SK-N-SH (cell line): Measurements from ENCODE around the gene TRPC4AP. TPM values are rescaled to one million over a fixed set of nuclear protein-coding genes. Genes with fewer than 3 reads are reported as not detected.

ENCODE experiments used
- CTCF ChIA-PET: fragments of 300-600, 350-600 bp; formaldehyde crosslinking; extraction: SDS; loops from one replicate; lab custom pipeline; 2021; lab: Yijun Ruan, JAX
- POLR2A ChIA-PET: fragments of 350-600 bp; sonication (Branson Sonifier 250); formaldehyde crosslinking; extraction: SDS; loops from one replicate; lab custom pipeline; 2020; ENCODE audit warnings: antibody characterized with exemption, inconsistent platforms; lab: Yijun Ruan, JAX
- DNase-seq: peaks from one replicate; pipeline ENCODE4 v3.0.0; 2012
- H2AFZ ChIP-seq: fragments of 200-600 bp; sonication (generic); 2 replicates; pipeline ENCODE4 v1.8.1; 2016; ENCODE audit warnings: antibody characterized with exemption, mild to moderate bottlenecking, low read depth
- H3F3A ChIP-seq: fragments of 200-600 bp; sonication (generic); replicated peaks from 2 replicates; pipeline ENCODE3; 2016; ENCODE audit warnings: antibody characterized with exemption, mild to moderate bottlenecking; ENCODE audit not compliant: insufficient read depth
- H3K27ac ChIP-seq, 2 experiments: fragments of 200-500 bp in 1 of 2; fragments of 200-600 bp in 1 of 2; sonication (Bioruptor generic) in 1 of 2; sonication (generic), shearing (Covaris generic) in 1 of 2; 2 replicates each; pipeline versions ENCODE4 v1.5.1 to v1.6.1; 2014 to 2016; ENCODE audit warnings: low read depth in 2 of 2, inconsistent platforms in 1 of 2, low read length in 1 of 2, mild to moderate bottlenecking in 1 of 2, mixed read lengths in 1 of 2
- H3K27me3 ChIP-seq: fragments of 200-600 bp; sonication (generic), shearing (Covaris generic); 2 replicates; pipeline ENCODE4 v1.6.1; 2016; ENCODE audit warnings: mixed run types; ENCODE audit not compliant: insufficient read depth
- H3K36me3 ChIP-seq, 2 experiments: fragments of 200-500 bp in 1 of 2; fragments of 200-600 bp in 1 of 2; sonication (Bioruptor generic) in 1 of 2; sonication (generic) in 1 of 2; replicated peaks in 1 of 2; 2 replicates each; pipeline versions ENCODE3 to v1.5.1; 2014 to 2016; ENCODE audit warnings: low read length in 1 of 2, mild to moderate bottlenecking in 1 of 2; ENCODE audit not compliant: insufficient read depth in 2 of 2, control insufficient read depth in 1 of 2
- H3K4me1 ChIP-seq, 2 experiments: fragments of 200-500 bp in 1 of 2; fragments of 200-600 bp in 1 of 2; sonication (Bioruptor generic) in 1 of 2; sonication (generic), shearing (Covaris generic) in 1 of 2; 2 replicates each; pipeline versions ENCODE4 v1.5.1 to v1.6.1; 2014 to 2016; ENCODE audit warnings: low read depth in 1 of 2, low read length in 1 of 2, mixed run types in 1 of 2; ENCODE audit not compliant: insufficient read depth in 2 of 2, control insufficient read depth in 1 of 2
- H3K4me2 ChIP-seq: fragments of 200-600 bp; sonication (generic), shearing (Covaris generic); 2 replicates; pipeline ENCODE4 v1.6.1; 2017; ENCODE audit warnings: mixed run types
- H3K4me3 ChIP-seq, 2 experiments: fragments of 200-500 bp in 1 of 2; fragments of 200-600 bp in 1 of 2; sonication (Bioruptor generic) in 1 of 2; sonication (generic), shearing (Covaris generic) in 1 of 2; 2 replicates each; pipeline versions ENCODE4 v1.5.1 to v1.8.1; 2014 to 2016; ENCODE audit warnings: low read depth in 2 of 2, inconsistent platforms in 1 of 2, low read length in 1 of 2, mild to moderate bottlenecking in 1 of 2, mixed read lengths in 1 of 2, moderate library complexity in 1 of 2
- H3K79me2 ChIP-seq: fragments of 200-600 bp; sonication (generic); 2 replicates; pipeline ENCODE4 v1.8.1; 2017; ENCODE audit warnings: mild to moderate bottlenecking; ENCODE audit not compliant: insufficient read depth
- H3K9ac ChIP-seq: fragments of 200-600 bp; sonication (generic); 2 replicates; pipeline ENCODE4 v1.6.1; 2017; ENCODE audit warnings: mixed run types
- H3K9me2 ChIP-seq: fragments of 200-600 bp; sonication (generic); 2 replicates; pipeline ENCODE4 v1.6.1; 2017; ENCODE audit warnings: mixed run types
- H3K9me3 ChIP-seq: fragments of 200-600 bp; sonication (generic); 2 replicates; pipeline ENCODE4 v1.6.1; 2017; ENCODE audit warnings: mixed run types, mild to moderate bottlenecking, moderate library complexity
- H4K20me1 ChIP-seq: fragments of 200-600 bp; sonication (generic); 2 replicates; pipeline ENCODE4 v1.6.1; 2017; ENCODE audit warnings: mild to moderate bottlenecking, mixed run types; ENCODE audit not compliant: insufficient read depth
- FOSL2 ChIP-seq: IDR thresholded peaks from 2 replicates; pipeline ENCODE4 v1.4.0; 2012; ENCODE audit warnings: low read depth, mild to moderate bottlenecking, moderate library complexity, borderline replicate concordance
- GATA2 ChIP-seq: sonication (generic); formaldehyde crosslinking; IDR thresholded peaks from 2 replicates; pipeline ENCODE4 v1.5.0; 2020; ENCODE audit warnings: mild to moderate bottlenecking, missing genetic modification reagents
- JUND ChIP-seq: IDR thresholded peaks from 2 replicates; pipeline ENCODE4 v1.4.0; 2012
- RFX5 ChIP-seq: IDR thresholded peaks from 2 replicates; pipeline ENCODE4 v1.6.1; 2012; ENCODE audit warnings: mild to moderate bottlenecking, improper control_type of control experiment, low read length
- SMC3 ChIP-seq: IDR thresholded peaks from 2 replicates; pipeline ENCODE4 v1.6.1; 2012; ENCODE audit warnings: low read depth, low read length, improper control_type of control experiment
- TAF1 ChIP-seq: IDR thresholded peaks from 2 replicates; pipeline ENCODE4 v1.6.1; 2012; ENCODE audit warnings: low read depth, mild to moderate bottlenecking, low read length, moderate library complexity, borderline replicate concordance
- TEAD4 ChIP-seq: IDR thresholded peaks from 2 replicates; pipeline ENCODE4 v1.4.0; 2012; ENCODE audit warnings: mild to moderate bottlenecking, borderline replicate concordance; ENCODE audit not compliant: insufficient read depth
- YY1 ChIP-seq: IDR thresholded peaks from 2 replicates; pipeline ENCODE4 v1.4.0; 2012; ENCODE audit warnings: low read depth, mild to moderate bottlenecking
- WGBS: methylation state at CpG from one replicate; pipeline ENCODE4 v1.1.6; 2017; ENCODE audit warnings: low lambda C conversion rate; 5-methylcytosine and 5-hydroxymethylcytosine counted together
- polyA plus RNA-seq, 3 experiments: library from polyadenylated mRNA; depleted of rRNA; stranded (reverse); fragments of >200 nt; gene quantifications; 2 replicates each; pipeline ENCODE4 v1.2.3, GENCODE V29; 2012

TRPC4AP gene
- polyA plus RNA-seq, 1 of the 3 experiments (the other 2 are of a cell fraction) = 57.4 TPM

DNA sequence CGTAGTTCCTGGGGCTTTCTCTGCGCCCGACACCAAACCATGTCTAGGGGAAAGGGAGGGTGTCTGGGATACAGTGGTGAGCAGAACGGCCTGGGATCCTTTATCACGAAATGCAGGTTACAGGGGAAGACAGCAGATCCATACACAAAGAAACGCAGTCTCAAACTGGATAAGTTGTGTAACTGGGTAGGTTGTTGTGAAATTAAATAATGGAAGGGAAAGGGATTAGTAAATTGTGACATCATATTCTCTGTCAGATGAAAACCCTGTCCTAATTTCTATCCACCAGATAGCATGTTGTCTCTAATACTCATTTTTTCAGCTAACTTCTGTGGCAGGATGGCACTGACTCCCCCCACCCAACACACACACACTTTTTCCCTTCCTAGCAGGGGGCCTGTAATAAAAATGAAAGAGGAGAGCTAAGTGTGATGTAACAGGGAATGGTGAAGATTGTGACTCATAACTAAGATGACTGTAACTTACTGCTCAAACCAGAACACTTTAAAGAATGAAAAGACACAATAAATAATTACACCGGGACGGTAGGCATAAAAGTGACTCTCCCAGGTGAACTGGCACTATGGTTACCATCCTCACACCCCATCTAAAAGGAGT is 769 bp upstream of the TRPC4AP start:
- CTCF ChIA-PET = interaction anchor here (0.7 to 5.3 kb wide), 12 partner anchors 16 to 258 kb away, joined by 3 to 64 read pairs (median 3); partner anchors contain the start of genes ACSS2, EDEM2 and GGT7
- POLR2A ChIA-PET = no interaction called here
- H4K20me1 ChIP-seq = peaks cover 22% of the 10 kb centered on the region
- DNase-seq = no peak
- H3K9ac ChIP-seq = peak overlapping the region; percentile 94; the same call in 1 of the 2 replicates
- no peaks in the 10 kb centered on the region for H3K9me2 ChIP-seq
- H3K9me3 ChIP-seq = no peaks in the 10 kb centered on the region
- peak overlapping the region; percentile 92 for H2AFZ ChIP-seq
- H3K4me2 ChIP-seq = peak overlapping the region; percentile 88; the same call in 1 of the 2 replicates
- H3K27ac ChIP-seq = peak overlapping the region; percentile 66 to 68; a peak in 3 of 4 replicates
- peaks cover 8 to 14% of the 10 kb centered on the region in 2 experiments; a peak in 2 of 4 replicates for H3K4me1 ChIP-seq
- no peaks in the 10 kb centered on the region for H3K27me3 ChIP-seq
- H3K36me3 ChIP-seq = peaks cover 0 to 2% of the 10 kb centered on the region in 2 experiments
- peak; percentile 37 for TF ChIP-seq JUND
- no peak for TF ChIP-seq YY1
- no peak for TF ChIP-seq TEAD4
- TF ChIP-seq FOSL2 = peak; percentile 66; the same call in 1 of the 2 replicates
- no peak for TF ChIP-seq SMC3
- peak overlapping the region; percentile 76 to 77; a peak in 2 of 4 replicates for H3K4me3 ChIP-seq
- peaks cover 10% of the 10 kb centered on the region for H3F3A ChIP-seq
- WGBS = 68% methylated on average over 8 of the region's 8 CpGs
- peaks cover 42% of the 10 kb centered on the region for H3K79me2 ChIP-seq

DNA sequence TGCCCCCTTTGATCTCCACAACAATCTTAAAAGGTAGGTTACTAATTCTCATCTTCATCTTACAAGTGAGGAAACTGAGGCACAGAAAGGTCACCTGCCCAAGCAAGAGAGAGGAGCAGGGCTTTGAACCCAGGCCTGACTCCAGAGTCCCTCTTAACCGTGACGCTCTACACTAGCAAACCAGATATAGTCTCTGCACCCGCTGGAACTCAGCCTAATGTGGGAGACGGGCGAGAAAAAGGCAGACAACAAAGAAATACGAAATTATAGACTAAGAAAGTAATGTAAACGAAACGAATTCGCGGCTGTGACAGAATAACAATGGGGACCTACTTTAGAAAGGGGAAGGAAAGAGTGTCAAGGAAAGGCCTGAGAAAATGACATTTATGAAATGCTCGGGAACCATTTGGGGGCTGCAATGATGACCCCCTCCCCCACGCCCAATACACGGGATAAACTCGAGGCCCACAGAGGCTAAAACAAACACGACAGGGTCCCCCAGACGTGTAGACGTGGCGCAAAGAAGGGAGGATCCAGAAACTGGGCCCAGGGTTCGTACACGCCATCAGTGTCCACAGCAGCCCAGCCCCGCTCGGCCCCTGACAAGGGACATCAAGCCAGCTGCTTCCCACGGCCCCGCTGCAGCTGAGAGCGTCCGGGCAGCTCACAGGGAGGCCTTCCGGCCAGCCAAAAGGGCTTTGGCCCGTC is 637 bp downstream of the TRPC4AP start:
- ChIA-PET POLR2A (no interaction called here), CTCF (interaction anchor here (0.8 to 5.3 kb wide), 16 partner anchors 9 to 257 kb away, joined by 3 to 27 read pairs (median 3); partner anchors contain the start of genes EDEM2 and MYH7B)
- 1% methylated on average over 25 of the region's 28 CpGs for WGBS
- no peak overlapping the region for H2AFZ ChIP-seq
- H3K4me1 ChIP-seq = peaks cover 8 to 19% of the 10 kb centered on the region in 2 experiments; a peak in 2 of 4 replicates
- peaks cover 0 to 2% of the 10 kb centered on the region in 2 experiments for H3K36me3 ChIP-seq
- H3K4me2 ChIP-seq = peak overlapping the region; percentile 88
- peak; percentile 38 for DNase-seq
- peak overlapping the region; percentile 68 to 83 for H3K27ac ChIP-seq
- H3K9ac ChIP-seq = peak overlapping the region; percentile 94
- H3K79me2 ChIP-seq = peaks cover 56% of the 10 kb centered on the region
- H3K4me3 ChIP-seq = peak overlapping the region; percentile 76 to 77
- H4K20me1 ChIP-seq = peaks cover 34% of the 10 kb centered on the region
- TF ChIP-seq GATA2 (CRISPR knock-in tag) = no peak
- TF ChIP-seq RFX5 = no peak
- TF ChIP-seq TAF1 = 0 out of 2 replicates have a peak, but pooled peaks have one; percentile 6
- peaks cover 9% of the 10 kb centered on the region for H3F3A ChIP-seq
- H3K9me2 ChIP-seq = no peaks in the 10 kb centered on the region
- H3K9me3 ChIP-seq = no peaks in the 10 kb centered on the region
- H3K27me3 ChIP-seq = no peaks in the 10 kb centered on the region
